ENCODE measurements around the gene TMEM91. TPM values are rescaled to one million over a fixed set of nuclear protein-coding genes. Genes with fewer than 3 reads are reported as not detected.

Gene TMEM91
- total and polyA plus RNA-seq, 2 experiments from 2014 or later = 9.3 to 10.6 TPM

DNA sequence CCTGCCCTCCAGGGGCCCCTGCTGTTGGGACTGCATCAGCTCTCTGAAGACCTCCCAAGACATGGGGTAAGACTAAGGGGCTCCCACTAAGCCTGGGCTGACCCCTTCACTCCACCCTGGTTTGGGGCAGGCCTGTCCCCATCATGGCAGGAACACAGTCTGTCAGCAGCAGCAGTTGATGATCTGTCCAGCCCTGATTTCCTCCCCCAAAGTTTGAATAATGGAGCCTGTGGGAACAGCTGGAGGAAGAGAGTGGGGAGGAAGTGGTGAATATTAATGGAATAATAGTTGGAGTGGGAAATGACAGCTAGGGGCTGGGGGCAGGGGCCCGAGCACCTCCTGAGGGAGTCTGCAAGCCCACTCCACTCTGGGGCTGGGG lies 52.1 kb downstream of the TMEM91 start:
- Mint-ChIP-seq H3K27ac (peak overlapping the region; percentile 16; the same call in 1 of the 2 replicates), H3K27me3 (ENCODE audit: insufficient read depth, low read depth, poor library complexity) (peaks cover 16% of the 10 kb centered on the region), H3K9me3 (no peaks in the 10 kb centered on the region; the same call in 2 of the 3 replicates), H3K4me3 (peak overlapping the region; percentile 76), H3K4me1 (peaks cover 18% of the 10 kb centered on the region), H3K36me3 (ENCODE audit: low read depth) (peaks cover 28% of the 10 kb centered on the region)
- DNase-seq (ENCODE audit: low spot score) (no peak), ATAC-seq (no peak)
- peak overlapping the region; percentile 95 for H3K4me2 ChIP-seq
- TF ChIP-seq STAT1 (IDR thresholded peaks at IDR 0.05; ENCODE audit: unreplicated experiment) (no peak), EZH2 (IDR thresholded peaks at IDR 0.05; ENCODE audit: low read depth, unreplicated experiment) (no peak), JUNB (IDR thresholded peaks at IDR 0.05; ENCODE audit: unreplicated experiment) (no peak), ZNF114 (CRISPR knock-in tag; IDR thresholded peaks at IDR 0.05) (no peak), ZNF331 (CRISPR knock-in tag; IDR thresholded peaks at IDR 0.05; ENCODE audit: low read depth) (no peak), POLR2AphosphoS5 (IDR thresholded peaks at IDR 0.05; ENCODE audit: low read depth) (no peak), NANOG (IDR thresholded peaks at IDR 0.05; ENCODE audit: borderline replicate concordance) (no peak), CREB1 (CRISPR knock-in tag; IDR thresholded peaks at IDR 0.05; ENCODE audit: low read depth) (no peak), EZH2phosphoT487 (IDR thresholded peaks at IDR 0.05; ENCODE audit: unreplicated experiment) (no peak)
- TF ChIP-seq, protein P1, sequence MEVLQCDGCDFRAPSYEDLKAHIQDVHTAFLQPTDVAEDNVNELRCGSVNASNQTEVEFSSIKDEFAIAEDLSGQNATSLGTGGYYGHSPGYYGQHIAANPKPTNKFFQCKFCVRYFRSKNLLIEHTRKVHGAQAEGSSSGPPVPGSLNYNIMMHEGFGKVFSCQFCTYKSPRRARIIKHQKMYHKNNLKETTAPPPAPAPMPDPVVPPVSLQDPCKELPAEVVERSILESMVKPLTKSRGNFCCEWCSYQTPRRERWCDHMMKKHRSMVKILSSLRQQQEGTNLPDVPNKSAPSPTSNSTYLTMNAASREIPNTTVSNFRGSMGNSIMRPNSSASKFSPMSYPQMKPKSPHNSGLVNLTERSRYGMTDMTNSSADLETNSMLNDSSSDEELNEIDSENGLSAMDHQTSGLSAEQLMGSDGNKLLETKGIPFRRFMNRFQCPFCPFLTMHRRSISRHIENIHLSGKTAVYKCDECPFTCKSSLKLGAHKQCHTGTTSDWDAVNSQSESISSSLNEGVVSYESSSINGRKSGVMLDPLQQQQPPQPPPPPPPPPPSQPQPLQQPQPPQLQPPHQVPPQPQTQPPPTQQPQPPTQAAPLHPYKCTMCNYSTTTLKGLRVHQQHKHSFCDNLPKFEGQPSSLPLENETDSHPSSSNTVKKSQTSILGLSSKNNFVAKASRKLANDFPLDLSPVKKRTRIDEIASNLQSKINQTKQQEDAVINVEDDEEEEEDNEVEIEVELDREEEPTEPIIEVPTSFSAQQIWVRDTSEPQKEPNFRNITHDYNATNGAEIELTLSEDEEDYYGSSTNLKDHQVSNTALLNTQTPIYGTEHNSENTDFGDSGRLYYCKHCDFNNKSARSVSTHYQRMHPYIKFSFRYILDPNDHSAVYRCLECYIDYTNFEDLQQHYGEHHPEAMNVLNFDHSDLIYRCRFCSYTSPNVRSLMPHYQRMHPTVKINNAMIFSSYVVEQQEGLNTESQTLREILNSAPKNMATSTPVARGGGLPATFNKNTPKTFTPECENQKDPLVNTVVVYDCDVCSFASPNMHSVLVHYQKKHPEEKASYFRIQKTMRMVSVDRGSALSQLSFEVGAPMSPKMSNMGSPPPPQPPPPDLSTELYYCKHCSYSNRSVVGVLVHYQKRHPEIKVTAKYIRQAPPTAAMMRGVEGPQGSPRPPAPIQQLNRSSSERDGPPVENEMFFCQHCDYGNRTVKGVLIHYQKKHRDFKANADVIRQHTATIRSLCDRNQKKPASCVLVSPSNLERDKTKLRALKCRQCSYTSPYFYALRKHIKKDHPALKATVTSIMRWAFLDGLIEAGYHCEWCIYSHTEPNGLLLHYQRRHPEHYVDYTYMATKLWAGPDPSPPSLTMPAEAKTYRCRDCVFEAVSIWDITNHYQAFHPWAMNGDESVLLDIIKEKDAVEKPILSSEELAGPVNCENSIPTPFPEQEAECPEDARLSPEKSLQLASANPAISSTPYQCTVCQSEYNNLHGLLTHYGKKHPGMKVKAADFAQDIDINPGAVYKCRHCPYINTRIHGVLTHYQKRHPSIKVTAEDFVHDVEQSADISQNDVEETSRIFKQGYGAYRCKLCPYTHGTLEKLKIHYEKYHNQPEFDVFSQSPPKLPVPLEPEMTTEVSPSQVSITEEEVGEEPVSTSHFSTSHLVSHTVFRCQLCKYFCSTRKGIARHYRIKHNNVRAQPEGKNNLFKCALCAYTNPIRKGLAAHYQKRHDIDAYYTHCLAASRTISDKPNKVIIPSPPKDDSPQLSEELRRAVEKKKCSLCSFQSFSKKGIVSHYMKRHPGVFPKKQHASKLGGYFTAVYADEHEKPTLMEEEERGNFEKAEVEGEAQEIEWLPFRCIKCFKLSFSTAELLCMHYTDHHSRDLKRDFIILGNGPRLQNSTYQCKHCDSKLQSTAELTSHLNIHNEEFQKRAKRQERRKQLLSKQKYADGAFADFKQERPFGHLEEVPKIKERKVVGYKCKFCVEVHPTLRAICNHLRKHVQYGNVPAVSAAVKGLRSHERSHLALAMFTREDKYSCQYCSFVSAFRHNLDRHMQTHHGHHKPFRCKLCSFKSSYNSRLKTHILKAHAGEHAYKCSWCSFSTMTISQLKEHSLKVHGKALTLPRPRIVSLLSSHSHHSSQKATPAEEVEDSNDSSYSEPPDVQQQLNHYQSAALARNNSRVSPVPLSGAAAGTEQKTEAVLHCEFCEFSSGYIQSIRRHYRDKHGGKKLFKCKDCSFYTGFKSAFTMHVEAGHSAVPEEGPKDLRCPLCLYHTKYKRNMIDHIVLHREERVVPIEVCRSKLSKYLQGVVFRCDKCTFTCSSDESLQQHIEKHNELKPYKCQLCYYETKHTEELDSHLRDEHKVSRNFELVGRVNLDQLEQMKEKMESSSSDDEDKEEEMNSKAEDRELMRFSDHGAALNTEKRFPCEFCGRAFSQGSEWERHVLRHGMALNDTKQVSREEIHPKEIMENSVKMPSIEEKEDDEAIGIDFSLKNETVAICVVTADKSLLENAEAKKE (CRISPR knock-in tag; IDR thresholded peaks at IDR 0.05) = no peak
- TF ChIP-seq, protein P2, sequence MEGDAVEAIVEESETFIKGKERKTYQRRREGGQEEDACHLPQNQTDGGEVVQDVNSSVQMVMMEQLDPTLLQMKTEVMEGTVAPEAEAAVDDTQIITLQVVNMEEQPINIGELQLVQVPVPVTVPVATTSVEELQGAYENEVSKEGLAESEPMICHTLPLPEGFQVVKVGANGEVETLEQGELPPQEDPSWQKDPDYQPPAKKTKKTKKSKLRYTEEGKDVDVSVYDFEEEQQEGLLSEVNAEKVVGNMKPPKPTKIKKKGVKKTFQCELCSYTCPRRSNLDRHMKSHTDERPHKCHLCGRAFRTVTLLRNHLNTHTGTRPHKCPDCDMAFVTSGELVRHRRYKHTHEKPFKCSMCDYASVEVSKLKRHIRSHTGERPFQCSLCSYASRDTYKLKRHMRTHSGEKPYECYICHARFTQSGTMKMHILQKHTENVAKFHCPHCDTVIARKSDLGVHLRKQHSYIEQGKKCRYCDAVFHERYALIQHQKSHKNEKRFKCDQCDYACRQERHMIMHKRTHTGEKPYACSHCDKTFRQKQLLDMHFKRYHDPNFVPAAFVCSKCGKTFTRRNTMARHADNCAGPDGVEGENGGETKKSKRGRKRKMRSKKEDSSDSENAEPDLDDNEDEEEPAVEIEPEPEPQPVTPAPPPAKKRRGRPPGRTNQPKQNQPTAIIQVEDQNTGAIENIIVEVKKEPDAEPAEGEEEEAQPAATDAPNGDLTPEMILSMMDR (conservative IDR thresholded peaks at IDR 0.05; ENCODE audit: low read depth in 2 of 2) = no peak; a peak in 1 of 4 replicates
- TF ChIP-seq, protein P3, sequence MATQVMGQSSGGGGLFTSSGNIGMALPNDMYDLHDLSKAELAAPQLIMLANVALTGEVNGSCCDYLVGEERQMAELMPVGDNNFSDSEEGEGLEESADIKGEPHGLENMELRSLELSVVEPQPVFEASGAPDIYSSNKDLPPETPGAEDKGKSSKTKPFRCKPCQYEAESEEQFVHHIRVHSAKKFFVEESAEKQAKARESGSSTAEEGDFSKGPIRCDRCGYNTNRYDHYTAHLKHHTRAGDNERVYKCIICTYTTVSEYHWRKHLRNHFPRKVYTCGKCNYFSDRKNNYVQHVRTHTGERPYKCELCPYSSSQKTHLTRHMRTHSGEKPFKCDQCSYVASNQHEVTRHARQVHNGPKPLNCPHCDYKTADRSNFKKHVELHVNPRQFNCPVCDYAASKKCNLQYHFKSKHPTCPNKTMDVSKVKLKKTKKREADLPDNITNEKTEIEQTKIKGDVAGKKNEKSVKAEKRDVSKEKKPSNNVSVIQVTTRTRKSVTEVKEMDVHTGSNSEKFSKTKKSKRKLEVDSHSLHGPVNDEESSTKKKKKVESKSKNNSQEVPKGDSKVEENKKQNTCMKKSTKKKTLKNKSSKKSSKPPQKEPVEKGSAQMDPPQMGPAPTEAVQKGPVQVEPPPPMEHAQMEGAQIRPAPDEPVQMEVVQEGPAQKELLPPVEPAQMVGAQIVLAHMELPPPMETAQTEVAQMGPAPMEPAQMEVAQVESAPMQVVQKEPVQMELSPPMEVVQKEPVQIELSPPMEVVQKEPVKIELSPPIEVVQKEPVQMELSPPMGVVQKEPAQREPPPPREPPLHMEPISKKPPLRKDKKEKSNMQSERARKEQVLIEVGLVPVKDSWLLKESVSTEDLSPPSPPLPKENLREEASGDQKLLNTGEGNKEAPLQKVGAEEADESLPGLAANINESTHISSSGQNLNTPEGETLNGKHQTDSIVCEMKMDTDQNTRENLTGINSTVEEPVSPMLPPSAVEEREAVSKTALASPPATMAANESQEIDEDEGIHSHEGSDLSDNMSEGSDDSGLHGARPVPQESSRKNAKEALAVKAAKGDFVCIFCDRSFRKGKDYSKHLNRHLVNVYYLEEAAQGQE (IDR thresholded peaks at IDR 0.05; ENCODE audit: unreplicated experiment) = no peak
- TF ChIP-seq, protein P4, sequence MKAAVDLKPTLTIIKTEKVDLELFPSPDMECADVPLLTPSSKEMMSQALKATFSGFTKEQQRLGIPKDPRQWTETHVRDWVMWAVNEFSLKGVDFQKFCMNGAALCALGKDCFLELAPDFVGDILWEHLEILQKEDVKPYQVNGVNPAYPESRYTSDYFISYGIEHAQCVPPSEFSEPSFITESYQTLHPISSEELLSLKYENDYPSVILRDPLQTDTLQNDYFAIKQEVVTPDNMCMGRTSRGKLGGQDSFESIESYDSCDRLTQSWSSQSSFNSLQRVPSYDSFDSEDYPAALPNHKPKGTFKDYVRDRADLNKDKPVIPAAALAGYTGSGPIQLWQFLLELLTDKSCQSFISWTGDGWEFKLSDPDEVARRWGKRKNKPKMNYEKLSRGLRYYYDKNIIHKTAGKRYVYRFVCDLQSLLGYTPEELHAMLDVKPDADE (IDR thresholded peaks at IDR 0.05) = no peak
- H3K36me3 ChIP-seq (ENCODE audit: insufficient read depth) = no peaks in the 10 kb centered on the region
- H4K20me1 ChIP-seq (replicated peaks; ENCODE audit: insufficient read depth) = no peaks in the 10 kb centered on the region; the same call in 1 of the 2 replicates
- no peaks in the 10 kb centered on the region for H3K9me2 ChIP-seq (ENCODE audit: insufficient read depth)
- no peaks in the 10 kb centered on the region for H3K79me2 ChIP-seq (replicated peaks; ENCODE audit: insufficient read depth)
- no peak overlapping the region for H3K27ac ChIP-seq (ENCODE audit: low read depth)
- H2AFZ ChIP-seq = no peak overlapping the region
- H3F3A ChIP-seq (replicated peaks; ENCODE audit: low read depth) = 0 out of 2 replicates have a peak, but pooled peaks cover 12% of the 10 kb centered on the region
- H3K4me3 ChIP-seq = peak overlapping the region; percentile 68
- no peaks in the 10 kb centered on the region for H3K27me3 ChIP-seq (ENCODE audit: insufficient read depth)
- H3K4me1 ChIP-seq (ENCODE audit: insufficient read depth) = peaks cover 12% of the 10 kb centered on the region

Measured in GM23338 (cell line).